ENCODE measurements around the gene ARHGAP44.
"Not testable (repeated sequence)": the region's sequence is repeated elsewhere in the genome, so short reads cannot be mapped to it uniquely, and the experiment has no call there.

The ARHGAP44 gene

GRCh38 chr17:12815642-12816141 is 26.4 kb downstream of the ARHGAP44 start:
- no peak for DNase-seq (ENCODE audit: low read depth in 2 of 2)

GRCh38 chr17:12821376-12821940 is 32.2 kb downstream of the ARHGAP44 start:
- no peak for DNase-seq (ENCODE audit: low read depth in 2 of 2)

GRCh38 chr17:12826431-12826830 is 37.1 kb downstream of the ARHGAP44 start:
- DNase-seq (ENCODE audit: low read depth in 2 of 2), result no peak

- no peak for DNase-seq (ENCODE audit: low read depth in 2 of 2)
These were observed 41.5 kb downstream of the ARHGAP44 start for GRCh38 chr17:12830777-12831247.

- DNase-seq (ENCODE audit: low read depth in 2 of 2), result no peak
These were observed 42.5 kb downstream of the ARHGAP44 start for GRCh38 chr17:12831839-12832238.

- DNase-seq (ENCODE audit: low read depth in 2 of 2), result no peak
These were observed 49.7 kb downstream of the ARHGAP44 start for GRCh38 chr17:12839042-12839441.

GRCh38 chr17:12842936-12843335 is 53.6 kb downstream of the ARHGAP44 start:
- no peak for DNase-seq (ENCODE audit: low read depth in 2 of 2)

- DNase-seq (ENCODE audit: low read depth in 2 of 2), result no peak
These were observed 61.7 kb downstream of the ARHGAP44 start for GRCh38 chr17:12850996-12851395.

GRCh38 chr17:12851901-12852435 is 62.7 kb downstream of the ARHGAP44 start:
- no peak for DNase-seq (ENCODE audit: low read depth in 2 of 2)

- no peak for DNase-seq (ENCODE audit: low read depth in 2 of 2)
These were observed 64.6 kb downstream of the ARHGAP44 start for GRCh38 chr17:12853921-12854320.

- DNase-seq (ENCODE audit: low read depth in 2 of 2), result no peak
These were observed 67.1 kb downstream of the ARHGAP44 start for GRCh38 chr17:12856416-12856815.

- DNase-seq (ENCODE audit: low read depth in 2 of 2), result no peak
These were observed 68.3 kb downstream of the ARHGAP44 start for GRCh38 chr17:12857592-12857991.

- DNase-seq (ENCODE audit: low read depth in 2 of 2), result no peak
These were observed 70.2 kb downstream of the ARHGAP44 start for GRCh38 chr17:12859520-12859919.

GRCh38 chr17:12865769-12866168 is 76.5 kb downstream of the ARHGAP44 start:
- DNase-seq (ENCODE audit: low read depth in 2 of 2), result no peak

GRCh38 chr17:12866244-12866643 is 76.9 kb downstream of the ARHGAP44 start:
- no peak for DNase-seq (ENCODE audit: low read depth in 2 of 2)

- DNase-seq (ENCODE audit: low read depth in 2 of 2), result no peak
These were observed 78.4 kb downstream of the ARHGAP44 start for GRCh38 chr17:12867726-12868125.

- DNase-seq (ENCODE audit: low read depth in 2 of 2), result not testable (repeated sequence)
These were observed 84.3 kb downstream of the ARHGAP44 start for GRCh38 chr17:12873415-12874125.

GRCh38 chr17:12877953-12878669 is 88.8 kb downstream of the ARHGAP44 start:
- DNase-seq (ENCODE audit: low read depth in 2 of 2), result no peak

- DNase-seq (ENCODE audit: low read depth in 2 of 2), result not testable (repeated sequence)
These were observed 89.8 kb downstream of the ARHGAP44 start for GRCh38 chr17:12879096-12879495.

- no peak for DNase-seq (ENCODE audit: low read depth in 2 of 2)
These were observed 94.2 kb downstream of the ARHGAP44 start for GRCh38 chr17:12883472-12883871.

GRCh38 chr17:12887088-12887487 is 97.8 kb downstream of the ARHGAP44 start:
- DNase-seq (ENCODE audit: low read depth in 2 of 2), result no peak

GRCh38 chr17:12896180-12896785 is 107.0 kb downstream of the ARHGAP44 start:
- DNase-seq (ENCODE audit: low read depth in 2 of 2), result no peak

Data from stimulated activated CD4-positive, alpha-beta T cell treated with anti-CD3 and anti-CD28 coated beads, Interleukin-12 subunit alpha, Interleukin-12 subunit beta, amount 100 ng/mL, for 24 hours (primary cell).